Trophoblast cell (in vitro differentiated cells and primary cell): Measurements from ENCODE around the gene ZNF334. TPM values are rescaled to one million over a fixed set of nuclear protein-coding genes. Genes with fewer than 3 reads are reported as not detected.

Experiments
- DNase-seq, 2 donors: peaks; one replicate each; pipeline ENCODE4 v3.0.0-alpha.2; 2016
- H2AFZ ChIP-seq: 2 replicates; pipeline ENCODE4 v1.6.1; 2013; ENCODE audit warnings: low read length, moderate library complexity, mild to moderate bottlenecking; ENCODE audit not compliant: insufficient read depth, poor library complexity
- H2AK5ac ChIP-seq: 2 replicates; pipeline ENCODE4 v1.6.1; 2013; ENCODE audit warnings: mild to moderate bottlenecking, low read length
- H2BK120ac ChIP-seq: 2 replicates; pipeline ENCODE4 v1.6.1; 2013; ENCODE audit warnings: low read length, mild to moderate bottlenecking, moderate library complexity; ENCODE audit not compliant: insufficient read depth, poor library complexity
- H2BK12ac ChIP-seq: 2 replicates; pipeline ENCODE4 v1.6.1; 2013; ENCODE audit warnings: mild to moderate bottlenecking, low read length, moderate library complexity
- H2BK5ac ChIP-seq: 2 replicates; pipeline ENCODE4 v1.6.1; 2013; ENCODE audit warnings: low read length, low read depth, moderate library complexity, mild to moderate bottlenecking; ENCODE audit not compliant: poor library complexity
- H3K14ac ChIP-seq: 2 replicates; pipeline ENCODE4 v1.6.1; 2013; ENCODE audit warnings: mild to moderate bottlenecking, low read length
- H3K18ac ChIP-seq: 2 replicates; pipeline ENCODE4 v1.6.1; 2013; ENCODE audit warnings: mild to moderate bottlenecking, low read length
- H3K23ac ChIP-seq: 2 replicates; pipeline ENCODE4 v1.6.1; 2013; ENCODE audit warnings: low read length
- H3K27ac ChIP-seq: 2 replicates; pipeline ENCODE4 v1.5.1; 2013; ENCODE audit warnings: low read depth, mild to moderate bottlenecking, inconsistent platforms, low read length, moderate library complexity
- H3K27me3 ChIP-seq: 2 replicates; pipeline ENCODE4 v1.6.1; 2013; ENCODE audit warnings: inconsistent platforms, mild to moderate bottlenecking, low read length, moderate library complexity; ENCODE audit not compliant: insufficient read depth
- H3K36me3 ChIP-seq, 2 experiments: 1 replicate in 1 of 2; 2 replicates in 1 of 2; pipeline ENCODE4 v1.6.1; 2013; ENCODE audit warnings: low read length in 2 of 2, mild to moderate bottlenecking in 2 of 2, moderate library complexity in 1 of 2; ENCODE audit not compliant: insufficient read depth in 2 of 2, control insufficient read depth in 1 of 2
- H3K4ac ChIP-seq: 2 replicates; pipeline ENCODE4 v1.6.1; 2013; ENCODE audit warnings: low read depth, mild to moderate bottlenecking, low read length, moderate library complexity
- H3K4me1 ChIP-seq, 2 experiments: 1 replicate in 1 of 2; 2 replicates in 1 of 2; pipeline ENCODE4 v1.6.1; 2013; ENCODE audit warnings: low read length in 2 of 2, mild to moderate bottlenecking in 2 of 2, moderate library complexity in 1 of 2; ENCODE audit not compliant: insufficient read depth in 2 of 2, control insufficient read depth in 1 of 2
- H3K4me2 ChIP-seq: 2 replicates; pipeline ENCODE4 v1.6.1; 2013; ENCODE audit warnings: inconsistent platforms, mild to moderate bottlenecking, low read length, moderate library complexity
- H3K4me3 ChIP-seq: 2 replicates; pipeline ENCODE4 v1.5.1; 2013; ENCODE audit warnings: mild to moderate bottlenecking, low read depth, low read length, inconsistent platforms
- H3K79me1 ChIP-seq: one replicate; pipeline ENCODE4 v1.6.1; 2013; ENCODE audit warnings: low read length
- H3K79me2 ChIP-seq: 2 replicates; pipeline ENCODE4 v1.6.1; 2013; ENCODE audit warnings: low read length, mild to moderate bottlenecking; ENCODE audit not compliant: control insufficient read depth, insufficient read depth, poor library complexity
- H3K9ac ChIP-seq: 2 replicates; pipeline ENCODE4 v1.6.1; 2013; ENCODE audit warnings: mild to moderate bottlenecking, low read length
- H3K9me3 ChIP-seq: 2 replicates; pipeline ENCODE4 v1.6.1; 2013; ENCODE audit warnings: low read depth, mild to moderate bottlenecking, control low read depth, inconsistent platforms, low read length; ENCODE audit not compliant: insufficient read depth
- H4K12ac ChIP-seq: 2 replicates; pipeline ENCODE4 v1.6.1; 2013; ENCODE audit warnings: low read depth, mild to moderate bottlenecking, low read length, moderate library complexity
- H4K8ac ChIP-seq: 2 replicates; pipeline ENCODE4 v1.6.1; 2013; ENCODE audit warnings: low read depth, mild to moderate bottlenecking, low read length, moderate library complexity
- H4K91ac ChIP-seq: one replicate; pipeline ENCODE4 v1.6.1; 2013; ENCODE audit warnings: low read depth, mild to moderate bottlenecking, low read length, moderate library complexity
- WGBS: extraction: QIAGEN DNeasy Blood & Tissue Kit; methylation state at CpG from one replicate; pipeline ENCODE4 v1.1.7; 2013; ENCODE audit warnings: missing lambda C conversion rate; ENCODE audit not compliant: insufficient read length, insufficient coverage; ENCODE audit errors: extremely low coverage; 5-methylcytosine and 5-hydroxymethylcytosine counted together
- polyA plus RNA-seq: library from polyadenylated mRNA; stranded (reverse); fragments of 200-250 nt; gene quantifications from 2 replicates; pipeline ENCODE4 v1.2.3, GENCODE V29; 2013

Gene ZNF334
- polyA plus RNA-seq: 6.2 and 7.1 TPM in 2 replicates

- Histone ChIP-seq H2AFZ (peak within 1 kb of the TSS; percentile 39), H3K79me2 (peaks cover 4% of the 10 kb centered on the region)
- no CpG with 5 or more reads among the region's 49 CpGs for WGBS
These were observed at the start of gene ZNF334 for GRCh38 chr20:46512943-46513844. ZNF334 (minus strand) TSS chr20:46513559; CDS start chr20:46512102, 1,457 bp downstream.

GRCh38 chr20:46562373-46563169, 49.2 kb upstream of the ZNF334 start:
- H3K27me3 ChIP-seq: no peaks in the 10 kb centered on the region
- H4K91ac ChIP-seq: no peak overlapping the region
- peak overlapping the region; percentile 31 for H3K4me2 ChIP-seq
- H3K79me2 ChIP-seq: no peaks in the 10 kb centered on the region
- H2BK12ac ChIP-seq: no peak overlapping the region
- no peak overlapping the region for H3K9ac ChIP-seq
- no peaks in the 10 kb centered on the region for H3K79me1 ChIP-seq
- H2AK5ac ChIP-seq: no peak overlapping the region
- H3K23ac ChIP-seq: no peak overlapping the region
- H4K8ac ChIP-seq: peak overlapping the region; percentile 31
- no peak overlapping the region for H3K18ac ChIP-seq
- H3K4ac ChIP-seq: no peak overlapping the region
- no peak overlapping the region for H3K14ac ChIP-seq
- WGBS: no CpG with 5 or more reads among the region's 19 CpGs
- no peak overlapping the region for H3K4me3 ChIP-seq
- peak overlapping the region; percentile 67 for H2AFZ ChIP-seq
- H2BK5ac ChIP-seq: no peak overlapping the region
- H2BK120ac ChIP-seq: peak overlapping the region; percentile 18
- H4K12ac ChIP-seq: peak overlapping the region; percentile 2
- H3K36me3 ChIP-seq: no peaks in the 10 kb centered on the region
- peaks cover 11 to 14% of the 10 kb centered on the region in 2 experiments for H3K4me1 ChIP-seq
- H3K9me3 ChIP-seq: no peaks in the 10 kb centered on the region
- H3K27ac ChIP-seq: no peak overlapping the region
- peak; percentile 48 to 77 for DNase-seq

More at GRCh38 chr20:46512943-46513844, at the start of gene ZNF334:
- peak within 1 kb of the TSS; percentile 87 for H4K91ac ChIP-seq
- H2BK5ac ChIP-seq: peak within 1 kb of the TSS; percentile 15
- no peaks in the 10 kb centered on the region for H3K9me3 ChIP-seq
- peak within 1 kb of the TSS; percentile 82 for H3K4me2 ChIP-seq
- peaks cover 1 to 5% of the 10 kb centered on the region in 2 experiments for H3K36me3 ChIP-seq
- H3K27ac ChIP-seq: peak within 1 kb of the TSS; percentile 2
- peaks cover 4% of the 10 kb centered on the region for H3K79me1 ChIP-seq
- no peak within 1 kb of the TSS for H2AK5ac ChIP-seq
- no peak within 1 kb of the TSS for H3K23ac ChIP-seq
- H4K12ac ChIP-seq: peak within 1 kb of the TSS; percentile 92
- H3K4me3 ChIP-seq: peak within 1 kb of the TSS; percentile 77
- H3K4ac ChIP-seq: peak within 1 kb of the TSS; percentile 74
- H3K4me1 ChIP-seq: no peaks in the 10 kb centered on the region
- H3K9ac ChIP-seq: peak within 1 kb of the TSS; percentile 87
- DNase-seq: peak; percentile 16 to 40
- peak within 1 kb of the TSS; percentile 85 for H3K14ac ChIP-seq
- H3K27me3 ChIP-seq: no peaks in the 10 kb centered on the region
- H3K18ac ChIP-seq: peak within 1 kb of the TSS; percentile 95
- peak within 1 kb of the TSS; percentile 24 for H2BK120ac ChIP-seq
- peak within 1 kb of the TSS; percentile 90 for H4K8ac ChIP-seq
- no peak within 1 kb of the TSS for H2BK12ac ChIP-seq

- no peaks in the 10 kb centered on the region for H3K79me1 ChIP-seq
- no peak overlapping the region for H3K18ac ChIP-seq
- no peak for DNase-seq
- WGBS: no CpG with 5 or more reads among the region's 5 CpGs
- peak overlapping the region; percentile 66 for H2AFZ ChIP-seq
- H4K12ac ChIP-seq: no peak overlapping the region
- no peaks in the 10 kb centered on the region for H3K27me3 ChIP-seq
- H3K4me1 ChIP-seq: peaks cover 11 to 14% of the 10 kb centered on the region in 2 experiments
- H3K9me3 ChIP-seq: no peaks in the 10 kb centered on the region
- H4K8ac ChIP-seq: peak overlapping the region; percentile 31
- H3K14ac ChIP-seq: no peak overlapping the region
- no peaks in the 10 kb centered on the region for H3K79me2 ChIP-seq
- H2BK5ac ChIP-seq: no peak overlapping the region
- H2BK12ac ChIP-seq: no peak overlapping the region
- no peak overlapping the region for H2BK120ac ChIP-seq
- H3K27ac ChIP-seq: no peak overlapping the region
- H3K36me3 ChIP-seq: no peaks in the 10 kb centered on the region
- H3K23ac ChIP-seq: no peak overlapping the region
- H3K4me3 ChIP-seq: no peak overlapping the region
- no peak overlapping the region for H3K9ac ChIP-seq
- peak overlapping the region; percentile 31 for H3K4me2 ChIP-seq
- no peak overlapping the region for H3K4ac ChIP-seq
- no peak overlapping the region for H4K91ac ChIP-seq
- H2AK5ac ChIP-seq: no peak overlapping the region
These were observed 48.6 kb upstream of the ZNF334 start for GRCh38 chr20:46562009-46562372.

DNA sequence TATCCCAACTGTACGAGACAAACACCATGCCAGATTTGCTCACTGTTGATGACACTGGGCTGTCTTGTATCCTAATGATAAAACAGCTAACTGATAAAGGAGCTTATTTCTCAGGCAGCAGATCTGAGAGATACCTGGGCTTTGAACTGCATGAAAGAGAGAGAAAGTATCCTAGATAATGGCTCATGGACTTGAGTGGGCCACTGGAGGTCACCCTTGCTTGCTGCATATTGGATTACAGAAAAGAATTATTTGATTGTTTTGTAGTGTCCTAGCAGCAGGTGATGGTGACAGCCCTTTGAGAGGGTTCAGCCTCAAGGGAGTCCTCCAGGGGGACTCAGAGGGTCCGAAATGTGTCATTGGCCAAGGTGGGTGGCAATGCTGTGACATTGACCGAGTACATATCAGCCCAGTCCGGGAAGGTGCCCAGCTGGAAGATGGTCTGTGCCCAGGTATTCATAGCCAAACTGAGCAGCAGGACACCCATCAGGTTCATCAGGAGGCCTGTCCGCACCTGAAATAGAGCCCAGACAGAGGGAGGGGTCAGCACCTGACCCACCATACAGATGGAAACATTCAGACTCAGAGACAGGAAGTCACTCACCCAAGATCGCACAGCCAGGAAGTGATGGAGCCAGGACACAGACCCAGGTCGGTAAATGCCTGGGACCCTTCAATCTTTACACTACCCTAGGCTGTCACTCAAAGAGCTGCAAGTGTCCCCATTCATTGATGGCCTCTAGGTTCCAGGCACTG, 46.5 kb upstream of the ZNF334 start:
- no peaks in the 10 kb centered on the region for H3K36me3 ChIP-seq
- no peak overlapping the region for H4K91ac ChIP-seq
- WGBS: no CpG with 5 or more reads among the region's 7 CpGs
- no peak overlapping the region for H4K8ac ChIP-seq
- no peak overlapping the region for H2AFZ ChIP-seq
- H3K23ac ChIP-seq: no peak overlapping the region
- H2AK5ac ChIP-seq: no peak overlapping the region
- no peak overlapping the region for H3K4ac ChIP-seq
- no peak overlapping the region for H2BK12ac ChIP-seq
- no peak for DNase-seq
- H3K9ac ChIP-seq: no peak overlapping the region
- H3K27ac ChIP-seq: no peak overlapping the region
- H3K14ac ChIP-seq: no peak overlapping the region
- H3K4me1 ChIP-seq: peaks cover 11 to 14% of the 10 kb centered on the region in 2 experiments
- H3K79me2 ChIP-seq: no peaks in the 10 kb centered on the region
- no peak overlapping the region for H3K4me3 ChIP-seq
- H2BK120ac ChIP-seq: no peak overlapping the region
- H3K27me3 ChIP-seq: no peaks in the 10 kb centered on the region
- no peak overlapping the region for H2BK5ac ChIP-seq
- H3K79me1 ChIP-seq: no peaks in the 10 kb centered on the region
- H4K12ac ChIP-seq: no peak overlapping the region
- no peak overlapping the region for H3K18ac ChIP-seq
- no peak overlapping the region for H3K4me2 ChIP-seq
- H3K9me3 ChIP-seq: no peaks in the 10 kb centered on the region
